SK-N-MC (cell line): ENCODE results near the gene MOV10L1.

Source experiments
- EZH2 ChIP-seq: fragments of 200-600 bp; sonication (generic); IDR thresholded peaks from one replicate; pipeline ENCODE4 v1.6.1; 2017; ENCODE audit warnings: antibody characterized with exemption
- FOXP2 ChIP-seq: optimal IDR thresholded peaks from 2 replicates; pipeline ENCODE3; 2011; ENCODE audit warnings: mild to moderate bottlenecking, moderate library complexity; ENCODE audit not compliant: insufficient read depth; ENCODE audit errors: extremely low read length, control extremely low read depth
- POLR2AphosphoS5 ChIP-seq: IDR thresholded peaks from 2 replicates; pipeline ENCODE4 v1.6.1; 2012; ENCODE audit warnings: mild to moderate bottlenecking, low read depth, low read length, borderline replicate concordance

- no peak for TF ChIP-seq POLR2AphosphoS5
- no peak for TF ChIP-seq EZH2
- no peak for TF ChIP-seq FOXP2
Measured at GRCh38 chr22:50091092-50091768, 1.4 kb downstream of the MOV10L1 start.
